K562 (cell line): ENCODE data around the gene MYMX. TPM values are rescaled to one million over a fixed set of nuclear protein-coding genes. Genes with fewer than 3 reads are reported as not detected.
A peak's percentile ranks its signal among the peaks of the same experiment; 100 is the strongest.

ENCODE experiments used
- ARID2 ChIP-seq: fragments of 450-650 bp; IDR thresholded peaks from 2 replicates; pipeline ENCODE4 v1.6.1; 2017; ENCODE audit warnings: antibody characterized with exemption, mild to moderate bottlenecking
- CBX1 ChIP-seq: sonication (generic); IDR thresholded peaks from 2 replicates; pipeline ENCODE4 v1.6.1; 2016; ENCODE audit warnings: antibody characterized with exemption, low read depth, mild to moderate bottlenecking
- CREBBP ChIP-seq: IDR thresholded peaks from one replicate; pipeline ENCODE4 v1.6.1; 2012; ENCODE audit warnings: low read depth, mild to moderate bottlenecking, control low read depth, inconsistent platforms, low read length
- ETV6 ChIP-seq, 3 experiments: fragments of 150-350 bp in 1 of 3; sonication (generic) in 1 of 3; formaldehyde crosslinking in 1 of 3; IDR thresholded peaks; 2 replicates each; pipeline versions ENCODE4 v1.6.1 to v1.8.0; 2014 to 2022; ENCODE audit warnings: borderline replicate concordance in 2 of 3, low read depth in 2 of 3, antibody characterized with exemption in 1 of 3, low read length in 1 of 3, mild to moderate bottlenecking in 1 of 3, missing genetic modification reagents in 1 of 3
- GABPA ChIP-seq: fragments of 200-800 bp; sonication (Bioruptor generic); conservative IDR thresholded peaks from 2 replicates; pipeline ENCODE4 v1.6.1; 2016; ENCODE audit warnings: low read depth, missing genetic modification characterization, missing compliant biosample characterization
- MED1 ChIP-seq: sonication (generic); formaldehyde crosslinking; IDR thresholded peaks from 2 replicates; pipeline ENCODE4 v1.8.1; 2023; ENCODE audit warnings: missing genetic modification reagents, borderline replicate concordance
- NFIX ChIP-seq: fragments of 250-450 bp; sonication (Bioruptor Pico); IDR thresholded peaks from 2 replicates; pipeline ENCODE4 v1.4.0; 2020; ENCODE audit warnings: low read depth, mild to moderate bottlenecking, moderate library complexity
- RFX1 ChIP-seq: fragments of 450-650 bp; IDR thresholded peaks from 2 replicates; pipeline ENCODE4 v1.6.1; 2016; ENCODE audit warnings: mild to moderate bottlenecking, moderate library complexity
- SAP30 ChIP-seq: fragments of 200-600 bp; sonication (generic); IDR thresholded peaks from 2 replicates; pipeline ENCODE4 v1.6.1; 2012; ENCODE audit warnings: borderline replicate concordance, low read depth, mild to moderate bottlenecking, moderate library complexity, low read length, control low read depth, inconsistent platforms; ENCODE audit not compliant: insufficient read depth, poor library complexity, severe bottlenecking
- ZFX ChIP-seq: sonication (generic); formaldehyde crosslinking; IDR thresholded peaks from 2 replicates; pipeline ENCODE4 v1.8.0; 2022; ENCODE audit warnings: mild to moderate bottlenecking, missing genetic modification reagents, moderate library complexity
- ZKSCAN8 ChIP-seq: fragments of 200-800 bp; sonication (Bioruptor generic); IDR thresholded peaks from 2 replicates; pipeline ENCODE4 v1.6.1; 2016; ENCODE audit warnings: missing genetic modification characterization, missing compliant biosample characterization
- ZNF239 ChIP-seq: fragments of 250-450 bp; sonication (Bioruptor Pico); IDR thresholded peaks from 2 replicates; pipeline ENCODE4 v1.4.0; 2020; ENCODE audit warnings: mild to moderate bottlenecking
- ZNF3 ChIP-seq: fragments of 250-450 bp; sonication (Bioruptor Pico); IDR thresholded peaks from 2 replicates; pipeline ENCODE4 v1.5.0; 2021; ENCODE audit warnings: mild to moderate bottlenecking, moderate library complexity
- polyA plus RNA-seq, 8 experiments: library from polyadenylated mRNA; depleted of rRNA in 4 of 8; stranded (reverse) in 5 of 8; unstranded in 3 of 8; fragments of >200 nt; fragmentation: Nextera tagmentation in 2 of 8; fragmentation: Illumina TruSeq in 1 of 8; extraction: Ambion mirVana in 2 of 8; extraction: Trizol in 1 of 8; gene quantifications; 2 replicates each; pipeline versions ENCODE4 v1.2.1 to v1.2.3, GENCODE V29; 2011 to 2014; ENCODE audit warnings: inconsistent platforms in 1 of 8, missing spikeins in 1 of 8
- total RNA-seq, 7 experiments: library from RNA; depleted of rRNA in 6 of 7; stranded (reverse); fragments of >200 nt in 6 of 7; fragmentation: Illumina TruSeq in 2 of 7; extraction: Trizol in 2 of 7; gene quantifications; 2 replicates each; pipeline versions ENCODE4 v1.2.1 to v1.2.3, GENCODE V29; 2011 to 2021; ENCODE audit warnings: low replicate concordance in 1 of 7
- TF ChIP-seq, protein P1 (sequence below), 2 experiments: fragments of 450-650 bp in 1 of 2; sonication (generic) in 1 of 2; formaldehyde crosslinking in 1 of 2; IDR thresholded peaks; 2 replicates each; pipeline versions ENCODE4 v1.7.1 to v1.9.0; 2016 to 2022; ENCODE audit warnings: inconsistent platforms in 1 of 2, mild to moderate bottlenecking in 1 of 2, missing genetic modification reagents in 1 of 2
- TF ChIP-seq, protein P2 (sequence below): fragments of 450-650 bp; formaldehyde crosslinking; IDR thresholded peaks from 2 replicates; pipeline ENCODE4 v1.4.0; 2022; ENCODE audit warnings: missing genetic modification characterization

Gene MYMX
- total and polyA plus RNA-seq, 9 of the 15 experiments (the other 6 are each of a cell fraction or from before 2014, with no cell fraction given) = 0.12 TPM; not detected in 8

DNA sequence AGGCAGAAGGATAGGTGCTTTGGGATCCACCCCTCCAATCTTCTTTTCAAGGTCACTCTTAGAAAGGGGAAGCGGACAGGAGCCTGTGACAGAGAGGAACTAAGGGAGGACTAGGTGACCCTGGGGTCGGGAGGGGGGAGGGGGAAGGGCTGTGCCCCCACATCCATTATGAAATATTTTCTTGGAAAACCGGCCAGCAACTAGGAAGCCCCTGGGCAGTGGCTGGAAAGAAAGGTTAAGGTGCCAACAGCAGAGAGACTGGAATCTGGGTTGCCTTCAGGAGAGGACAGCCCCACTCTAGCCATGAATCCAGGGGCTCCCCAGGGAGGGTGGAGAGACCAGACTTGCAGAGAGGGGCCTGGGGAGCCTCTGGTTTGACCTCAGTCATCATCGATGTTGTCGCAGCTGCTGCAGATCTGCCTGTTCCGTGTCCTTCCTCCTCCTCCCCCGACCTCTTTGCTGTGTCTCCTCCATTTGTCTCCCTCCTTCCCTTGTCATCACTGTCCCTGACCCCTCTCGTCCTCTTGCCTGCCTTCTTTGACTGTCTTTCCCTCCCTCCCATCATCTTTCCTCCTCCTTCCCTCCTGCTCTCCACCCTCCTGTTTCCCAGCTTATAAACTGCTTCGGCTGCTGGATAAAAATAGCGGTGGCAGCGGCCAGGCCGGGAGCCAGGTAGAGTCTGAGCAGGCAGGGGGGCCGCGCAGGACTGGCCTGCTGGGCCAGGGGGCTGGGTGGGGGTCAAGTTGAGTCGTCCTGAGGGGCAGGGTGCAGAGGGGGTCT lies 9.8 kb downstream of the MYMX start (continued):
- TF ChIP-seq, protein P1, sequence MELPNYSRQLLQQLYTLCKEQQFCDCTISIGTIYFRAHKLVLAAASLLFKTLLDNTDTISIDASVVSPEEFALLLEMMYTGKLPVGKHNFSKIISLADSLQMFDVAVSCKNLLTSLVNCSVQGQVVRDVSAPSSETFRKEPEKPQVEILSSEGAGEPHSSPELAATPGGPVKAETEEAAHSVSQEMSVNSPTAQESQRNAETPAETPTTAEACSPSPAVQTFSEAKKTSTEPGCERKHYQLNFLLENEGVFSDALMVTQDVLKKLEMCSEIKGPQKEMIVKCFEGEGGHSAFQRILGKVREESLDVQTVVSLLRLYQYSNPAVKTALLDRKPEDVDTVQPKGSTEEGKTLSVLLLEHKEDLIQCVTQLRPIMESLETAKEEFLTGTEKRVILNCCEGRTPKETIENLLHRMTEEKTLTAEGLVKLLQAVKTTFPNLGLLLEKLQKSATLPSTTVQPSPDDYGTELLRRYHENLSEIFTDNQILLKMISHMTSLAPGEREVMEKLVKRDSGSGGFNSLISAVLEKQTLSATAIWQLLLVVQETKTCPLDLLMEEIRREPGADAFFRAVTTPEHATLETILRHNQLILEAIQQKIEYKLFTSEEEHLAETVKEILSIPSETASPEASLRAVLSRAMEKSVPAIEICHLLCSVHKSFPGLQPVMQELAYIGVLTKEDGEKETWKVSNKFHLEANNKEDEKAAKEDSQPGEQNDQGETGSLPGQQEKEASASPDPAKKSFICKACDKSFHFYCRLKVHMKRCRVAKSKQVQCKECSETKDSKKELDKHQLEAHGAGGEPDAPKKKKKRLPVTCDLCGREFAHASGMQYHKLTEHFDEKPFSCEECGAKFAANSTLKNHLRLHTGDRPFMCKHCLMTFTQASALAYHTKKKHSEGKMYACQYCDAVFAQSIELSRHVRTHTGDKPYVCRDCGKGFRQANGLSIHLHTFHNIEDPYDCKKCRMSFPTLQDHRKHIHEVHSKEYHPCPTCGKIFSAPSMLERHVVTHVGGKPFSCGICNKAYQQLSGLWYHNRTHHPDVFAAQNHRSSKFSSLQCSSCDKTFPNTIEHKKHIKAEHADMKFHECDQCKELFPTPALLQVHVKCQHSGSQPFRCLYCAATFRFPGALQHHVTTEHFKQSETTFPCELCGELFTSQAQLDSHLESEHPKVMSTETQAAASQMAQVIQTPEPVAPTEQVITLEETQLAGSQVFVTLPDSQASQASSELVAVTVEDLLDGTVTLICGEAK (IDR thresholded peaks at IDR 0.05) = peak; percentile 66
- TF ChIP-seq, protein P1 (CRISPR knock-in tag; IDR thresholded peaks at IDR 0.05) = no peak
- TF ChIP-seq ZKSCAN8 = no peak
- 0 out of 2 replicates have a peak, but pooled peaks have one; percentile 21 for TF ChIP-seq ARID2
- no peak for TF ChIP-seq SAP30
- TF ChIP-seq MED1 (CRISPR knock-in tag) = no peak
- no peak for TF ChIP-seq CBX1
- no peak for TF ChIP-seq RFX1
- TF ChIP-seq ZNF239 (CRISPR knock-in tag) = no peak
- TF ChIP-seq NFIX (CRISPR knock-in tag) = no peak
- TF ChIP-seq GABPA (tag) = 0 out of 2 replicates have a peak, but pooled peaks have one; percentile 23
- no peak for TF ChIP-seq CREBBP
- TF ChIP-seq ZFX = no peak; the same call in 1 of the 2 replicates
- TF ChIP-seq ETV6 (IDR thresholded peaks at IDR 0.05; ENCODE audit: borderline replicate concordance in 1 of 2, low read depth in 2 of 2, low read length in 1 of 2) = 0 out of 4 replicates have a peak, but pooled peaks of 1 of the 2 experiments have one; percentile 8
- no peak for TF ChIP-seq ETV6 (CRISPR knock-in tag; IDR thresholded peaks at IDR 0.05; ENCODE audit: borderline replicate concordance)
- TF ChIP-seq, protein P2, sequence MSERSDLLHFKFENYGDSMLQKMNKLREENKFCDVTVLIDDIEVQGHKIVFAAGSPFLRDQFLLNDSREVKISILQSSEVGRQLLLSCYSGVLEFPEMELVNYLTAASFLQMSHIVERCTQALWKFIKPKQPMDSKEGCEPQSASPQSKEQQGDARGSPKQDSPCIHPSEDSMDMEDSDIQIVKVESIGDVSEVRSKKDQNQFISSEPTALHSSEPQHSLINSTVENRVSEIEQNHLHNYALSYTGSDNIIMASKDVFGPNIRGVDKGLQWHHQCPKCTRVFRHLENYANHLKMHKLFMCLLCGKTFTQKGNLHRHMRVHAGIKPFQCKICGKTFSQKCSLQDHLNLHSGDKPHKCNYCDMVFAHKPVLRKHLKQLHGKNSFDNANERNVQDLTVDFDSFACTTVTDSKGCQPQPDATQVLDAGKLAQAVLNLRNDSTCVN = peak; percentile 61; the same call in 1 of the 2 replicates
- TF ChIP-seq ZNF3 (CRISPR knock-in tag) = no peak
